Stimulated activated CD4-positive, alpha-beta T cell treated with anti-CD3 and anti-CD28 coated beads, Interleukin-1b, Interleukin-23, amount 100 ng/mL, for 48 hours (primary cell): Measurements from ENCODE around the gene GRAMD2A.

ENCODE experiments used
- DNase-seq: peaks from one replicate; pipeline ENCODE4 v3.0.0-alpha.2; 2020

Gene GRAMD2A

GRCh38 chr15:72216079-72216478, 18.5 kb upstream of the GRAMD2A start:
- DNase-seq, result no peak

GRCh38 chr15:72207558-72208085, 10.0 kb upstream of the GRAMD2A start:
- DNase-seq, result no peak

GRCh38 chr15:72206677-72207000, 9.1 kb upstream of the GRAMD2A start:
- DNase-seq, result no peak

GRCh38 chr15:72205896-72206676, 8.5 kb upstream of the GRAMD2A start:
- DNase-seq, result no peak

- no peak for DNase-seq
Measured at GRCh38 chr15:72205273-72205672, 7.7 kb upstream of the GRAMD2A start.

GRCh38 chr15:72203507-72203837, 5.9 kb upstream of the GRAMD2A start:
- no peak for DNase-seq

GRCh38 chr15:72202801-72203506, 5.4 kb upstream of the GRAMD2A start:
- DNase-seq, result no peak

GRCh38 chr15:72202302-72202701, 4.7 kb upstream of the GRAMD2A start:
- DNase-seq, result no peak

GRCh38 chr15:72201391-72201921, 3.9 kb upstream of the GRAMD2A start:
- DNase-seq, result no peak

GRCh38 chr15:72200395-72201237, 3.0 kb upstream of the GRAMD2A start:
- no peak for DNase-seq

GRCh38 chr15:72199721-72200212, 2.2 kb upstream of the GRAMD2A start:
- DNase-seq, result peak; percentile 70

GRCh38 chr15:72199205-72199515, 1.6 kb upstream of the GRAMD2A start:
- DNase-seq, result no peak

- DNase-seq, result no peak
Measured at GRCh38 chr15:72198356-72199204, 993 bp upstream of the GRAMD2A start.

- DNase-seq, result no peak
Measured at GRCh38 chr15:72197041-72197459, 537 bp downstream of the GRAMD2A start.

- no peak for DNase-seq
Measured at GRCh38 chr15:72196409-72197040, 1.1 kb downstream of the GRAMD2A start.

- DNase-seq, result no peak
Measured at GRCh38 chr15:72195101-72195511, 2.5 kb downstream of the GRAMD2A start.

- DNase-seq, result no peak
Measured at GRCh38 chr15:72193836-72194396, 3.7 kb downstream of the GRAMD2A start.

GRCh38 chr15:72192416-72192815, 5.2 kb downstream of the GRAMD2A start:
- no peak for DNase-seq

- DNase-seq, result no peak
Measured at GRCh38 chr15:72189250-72189902, 8.2 kb downstream of the GRAMD2A start.

- DNase-seq, result no peak
Measured at GRCh38 chr15:72184165-72184811, 13.3 kb downstream of the GRAMD2A start.
